ENCODE results near the gene SULT1C4. TPM values are rescaled to one million over a fixed set of nuclear protein-coding genes. Genes with fewer than 3 reads are reported as not detected.

Gene SULT1C4
- total RNA-seq, 1 experiment from 2014 or later = 1.7 TPM

GRCh38 chr2:108363024-108363907, 14.5 kb upstream of the SULT1C4 start:
- Histone ChIP-seq H3K4me1 (replicated peaks) (peaks cover 18% of the 10 kb centered on the region), H3K36me3 (no peaks in the 10 kb centered on the region), H3K4me3 (no peak overlapping the region), H3K9me3 (replicated peaks) (peaks cover 5% of the 10 kb centered on the region; the same call in 1 of the 2 replicates), H3K27ac (no peak overlapping the region), H3K27me3 (replicated peaks) (no peaks in the 10 kb centered on the region)
- DNase-seq (ENCODE audit: low read depth in 1 of 2, low spot score in 2 of 2) = no peak

GRCh38 chr2:108363908-108364225, 13.9 kb upstream of the SULT1C4 start:
- DNase-seq (ENCODE audit: low read depth in 1 of 2, low spot score in 2 of 2) = no peak
- Histone ChIP-seq H3K4me1 (replicated peaks) (peaks cover 18% of the 10 kb centered on the region), H3K4me3 (no peak overlapping the region), H3K27ac (no peak overlapping the region), H3K9me3 (replicated peaks) (peaks cover 5% of the 10 kb centered on the region; the same call in 1 of the 2 replicates), H3K27me3 (replicated peaks) (no peaks in the 10 kb centered on the region), H3K36me3 (no peaks in the 10 kb centered on the region)

- Histone ChIP-seq H3K4me1 (replicated peaks) (peaks cover 18% of the 10 kb centered on the region), H3K9me3 (replicated peaks) (peaks cover 5% of the 10 kb centered on the region; the same call in 1 of the 2 replicates), H3K27me3 (replicated peaks) (no peaks in the 10 kb centered on the region), H3K36me3 (no peaks in the 10 kb centered on the region), H3K27ac (no peak overlapping the region), H3K4me3 (no peak overlapping the region)
- DNase-seq (ENCODE audit: low read depth in 1 of 2, low spot score in 2 of 2) = no peak
These were observed 13.0 kb upstream of the SULT1C4 start for GRCh38 chr2:108364676-108365297.

- no peak overlapping the region for H3K4me3 ChIP-seq
These were observed 12.1 kb upstream of the SULT1C4 start for GRCh38 chr2:108365656-108366055.

GRCh38 chr2:108367014-108367413, 10.7 kb upstream of the SULT1C4 start:
- DNase-seq (ENCODE audit: low read depth in 1 of 2, low spot score in 2 of 2) = no peak
- H3K4me3 ChIP-seq = no peak overlapping the region
- no peaks in the 10 kb centered on the region for H3K36me3 ChIP-seq
- no peak overlapping the region for H3K27ac ChIP-seq
- no peaks in the 10 kb centered on the region for H3K27me3 ChIP-seq (replicated peaks)
- H3K9me3 ChIP-seq (replicated peaks) = peaks cover 5% of the 10 kb centered on the region; the same call in 1 of the 2 replicates
- H3K4me1 ChIP-seq (replicated peaks) = peaks cover 22% of the 10 kb centered on the region

More at GRCh38 chr2:108365656-108366055, 12.1 kb upstream of the SULT1C4 start:
- H3K27ac ChIP-seq = no peak overlapping the region
- H3K27me3 ChIP-seq (replicated peaks) = no peaks in the 10 kb centered on the region
- DNase-seq (ENCODE audit: low read depth in 1 of 2, low spot score in 2 of 2) = no peak
- H3K4me1 ChIP-seq (replicated peaks) = peaks cover 22% of the 10 kb centered on the region
- H3K9me3 ChIP-seq (replicated peaks) = peaks cover 5% of the 10 kb centered on the region; the same call in 1 of the 2 replicates
- no peaks in the 10 kb centered on the region for H3K36me3 ChIP-seq

GRCh38 chr2:108367561-108368175, 10.1 kb upstream of the SULT1C4 start:
- peaks cover 19% of the 10 kb centered on the region for H3K4me1 ChIP-seq (replicated peaks)
- no peak overlapping the region for H3K27ac ChIP-seq
- no peak for DNase-seq (ENCODE audit: low read depth in 1 of 2, low spot score in 2 of 2)
- no peaks in the 10 kb centered on the region for H3K27me3 ChIP-seq (replicated peaks)
- peaks cover 5% of the 10 kb centered on the region; the same call in 1 of the 2 replicates for H3K9me3 ChIP-seq (replicated peaks)
- no peak overlapping the region for H3K4me3 ChIP-seq
- H3K36me3 ChIP-seq = no peaks in the 10 kb centered on the region

- no peaks in the 10 kb centered on the region for H3K36me3 ChIP-seq
These were observed 8.6 kb upstream of the SULT1C4 start for GRCh38 chr2:108369153-108369552.

GRCh38 chr2:108370080-108370479, 7.7 kb upstream of the SULT1C4 start:
- Histone ChIP-seq H3K27ac (no peak overlapping the region), H3K4me3 (no peak overlapping the region)
- DNase-seq (ENCODE audit: low read depth in 1 of 2, low spot score in 2 of 2) = no peak

More at GRCh38 chr2:108369153-108369552, 8.6 kb upstream of the SULT1C4 start:
- no peaks in the 10 kb centered on the region for H3K27me3 ChIP-seq (replicated peaks)
- DNase-seq (ENCODE audit: low read depth in 1 of 2, low spot score in 2 of 2) = no peak
- peaks cover 7% of the 10 kb centered on the region; the same call in 1 of the 2 replicates for H3K4me1 ChIP-seq (replicated peaks)
- H3K9me3 ChIP-seq (replicated peaks) = no peaks in the 10 kb centered on the region; the same call in 1 of the 2 replicates
- H3K4me3 ChIP-seq = no peak overlapping the region
- no peak overlapping the region for H3K27ac ChIP-seq

GRCh38 chr2:108376774-108377173, 980 bp upstream of the SULT1C4 start:
- peak overlapping the region; percentile 39; the same call in 1 of the 2 replicates for H3K27ac ChIP-seq

More at GRCh38 chr2:108370080-108370479, 7.7 kb upstream of the SULT1C4 start:
- Histone ChIP-seq H3K9me3 (replicated peaks) (no peaks in the 10 kb centered on the region), H3K27me3 (replicated peaks) (no peaks in the 10 kb centered on the region), H3K4me1 (replicated peaks) (peaks cover 4% of the 10 kb centered on the region; the same call in 1 of the 2 replicates), H3K36me3 (no peaks in the 10 kb centered on the region)

GRCh38 chr2:108377401-108377800, 353 bp upstream of the SULT1C4 start:
- Histone ChIP-seq H3K4me3 (no peak overlapping the region), H3K4me1 (replicated peaks) (peaks cover 27% of the 10 kb centered on the region), H3K27me3 (replicated peaks) (no peaks in the 10 kb centered on the region), H3K27ac (peak overlapping the region; percentile 39), H3K36me3 (no peaks in the 10 kb centered on the region), H3K9me3 (replicated peaks) (no peaks in the 10 kb centered on the region)
- peak in 1 of 2 experiments; percentile 71 for DNase-seq (ENCODE audit: low read depth in 1 of 2, low spot score in 2 of 2)

More at GRCh38 chr2:108376774-108377173, 980 bp upstream of the SULT1C4 start:
- Histone ChIP-seq H3K4me3 (no peak overlapping the region), H3K27me3 (replicated peaks) (no peaks in the 10 kb centered on the region), H3K9me3 (replicated peaks) (no peaks in the 10 kb centered on the region), H3K36me3 (no peaks in the 10 kb centered on the region), H3K4me1 (replicated peaks) (peaks cover 27% of the 10 kb centered on the region)
- DNase-seq (ENCODE audit: low read depth in 1 of 2, low spot score in 2 of 2) = no peak

- H3K9me3 ChIP-seq (replicated peaks) = no peaks in the 10 kb centered on the region
- no peaks in the 10 kb centered on the region for H3K36me3 ChIP-seq
- H3K27ac ChIP-seq = no peak overlapping the region
- H3K27me3 ChIP-seq (replicated peaks) = no peaks in the 10 kb centered on the region
- DNase-seq (ENCODE audit: low read depth in 1 of 2, low spot score in 2 of 2) = no peak
- H3K4me1 ChIP-seq (replicated peaks) = peaks cover 32% of the 10 kb centered on the region
- no peak overlapping the region for H3K4me3 ChIP-seq
These were observed 1.1 kb downstream of the SULT1C4 start for GRCh38 chr2:108378851-108379250.

- DNase-seq (ENCODE audit: low read depth in 1 of 2, low spot score in 2 of 2) = no peak
- H3K27ac ChIP-seq = no peak overlapping the region
- peaks cover 26% of the 10 kb centered on the region for H3K4me1 ChIP-seq (replicated peaks)
- H3K4me3 ChIP-seq = no peak overlapping the region
- H3K36me3 ChIP-seq = no peaks in the 10 kb centered on the region
- no peaks in the 10 kb centered on the region for H3K9me3 ChIP-seq (replicated peaks)
- no peaks in the 10 kb centered on the region for H3K27me3 ChIP-seq (replicated peaks)
These were observed 4.4 kb downstream of the SULT1C4 start for GRCh38 chr2:108382196-108382595.

- Histone ChIP-seq H3K4me3 (no peak overlapping the region), H3K4me1 (replicated peaks) (peaks cover 23% of the 10 kb centered on the region), H3K27me3 (replicated peaks) (no peaks in the 10 kb centered on the region), H3K27ac (no peak overlapping the region), H3K9me3 (replicated peaks) (no peaks in the 10 kb centered on the region), H3K36me3 (no peaks in the 10 kb centered on the region)
- peak in 1 of 2 experiments; percentile 34 for DNase-seq (ENCODE audit: low read depth in 1 of 2, low spot score in 2 of 2)
These were observed 5.5 kb downstream of the SULT1C4 start for GRCh38 chr2:108383146-108383830.

Measured in SJSA1 (cell line).